ENCODE measurements around the gene ADGRL2. TPM values are rescaled to one million over a fixed set of nuclear protein-coding genes. Genes with fewer than 3 reads are reported as not detected.

The ADGRL2 gene
- total RNA-seq, 1 experiment from 2014 or later, result 25.3 TPM

DNA sequence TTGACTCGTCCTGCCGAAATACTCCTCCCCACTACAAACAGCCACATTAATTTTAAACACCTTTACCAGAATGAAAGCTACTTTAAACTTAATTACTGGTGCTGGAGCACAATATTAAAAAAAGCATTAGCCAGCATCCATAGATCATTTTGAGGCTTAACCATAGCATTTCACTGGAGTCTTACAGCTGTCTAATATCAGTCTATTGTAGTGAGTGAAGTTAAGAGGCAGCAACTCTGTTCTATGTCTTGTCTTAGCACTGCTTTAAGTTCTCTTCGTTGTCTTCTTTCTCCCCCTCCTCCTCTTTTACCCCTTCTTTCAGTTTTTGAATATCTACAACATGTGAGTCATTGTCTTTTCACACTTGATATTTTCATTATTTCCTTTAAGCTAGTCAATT is 49.3 kb downstream of the ADGRL2 start:
- Histone ChIP-seq H3K36me3 (ENCODE audit: low read depth) (0 out of 2 replicates have a peak, but pooled peaks cover 5% of the 10 kb centered on the region), H3K4me2 (no peak overlapping the region), H3F3A (ENCODE audit: insufficient read depth, low read depth) (peaks cover 4% of the 10 kb centered on the region), H3K4me3 (no peak overlapping the region), H3K27me3 (ENCODE audit: insufficient read depth, low read depth) (no peaks in the 10 kb centered on the region), H3K9me2 (ENCODE audit: insufficient read depth) (no peaks in the 10 kb centered on the region), H3K79me2 (ENCODE audit: low read depth) (no peaks in the 10 kb centered on the region), H3K4me1 (replicated peaks; ENCODE audit: insufficient read depth) (no peaks in the 10 kb centered on the region), H3K9me3 (ENCODE audit: insufficient read depth, low read depth) (no peaks in the 10 kb centered on the region), H4K20me1 (ENCODE audit: insufficient read depth) (no peaks in the 10 kb centered on the region), H3K27ac (no peak overlapping the region), H2AFZ (no peak overlapping the region)
- BruUV-seq (replicated peaks), result no TSS peak
- no peak for DNase-seq
- CTCF ChIA-PET, result no interaction called here
- TF ChIP-seq, protein P1, sequence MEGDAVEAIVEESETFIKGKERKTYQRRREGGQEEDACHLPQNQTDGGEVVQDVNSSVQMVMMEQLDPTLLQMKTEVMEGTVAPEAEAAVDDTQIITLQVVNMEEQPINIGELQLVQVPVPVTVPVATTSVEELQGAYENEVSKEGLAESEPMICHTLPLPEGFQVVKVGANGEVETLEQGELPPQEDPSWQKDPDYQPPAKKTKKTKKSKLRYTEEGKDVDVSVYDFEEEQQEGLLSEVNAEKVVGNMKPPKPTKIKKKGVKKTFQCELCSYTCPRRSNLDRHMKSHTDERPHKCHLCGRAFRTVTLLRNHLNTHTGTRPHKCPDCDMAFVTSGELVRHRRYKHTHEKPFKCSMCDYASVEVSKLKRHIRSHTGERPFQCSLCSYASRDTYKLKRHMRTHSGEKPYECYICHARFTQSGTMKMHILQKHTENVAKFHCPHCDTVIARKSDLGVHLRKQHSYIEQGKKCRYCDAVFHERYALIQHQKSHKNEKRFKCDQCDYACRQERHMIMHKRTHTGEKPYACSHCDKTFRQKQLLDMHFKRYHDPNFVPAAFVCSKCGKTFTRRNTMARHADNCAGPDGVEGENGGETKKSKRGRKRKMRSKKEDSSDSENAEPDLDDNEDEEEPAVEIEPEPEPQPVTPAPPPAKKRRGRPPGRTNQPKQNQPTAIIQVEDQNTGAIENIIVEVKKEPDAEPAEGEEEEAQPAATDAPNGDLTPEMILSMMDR (conservative IDR thresholded peaks at IDR 0.05), result no peak
- TF ChIP-seq EZH2 (IDR thresholded peaks at IDR 0.05; ENCODE audit: low read depth), result no peak
- POLR2A ChIA-PET (ENCODE audit: unreplicated experiment), result no interaction called here
- intact Hi-C loops (cut with micrococcal nuclease; ENCODE audit: unreplicated experiment), result no loop called here

DNA sequence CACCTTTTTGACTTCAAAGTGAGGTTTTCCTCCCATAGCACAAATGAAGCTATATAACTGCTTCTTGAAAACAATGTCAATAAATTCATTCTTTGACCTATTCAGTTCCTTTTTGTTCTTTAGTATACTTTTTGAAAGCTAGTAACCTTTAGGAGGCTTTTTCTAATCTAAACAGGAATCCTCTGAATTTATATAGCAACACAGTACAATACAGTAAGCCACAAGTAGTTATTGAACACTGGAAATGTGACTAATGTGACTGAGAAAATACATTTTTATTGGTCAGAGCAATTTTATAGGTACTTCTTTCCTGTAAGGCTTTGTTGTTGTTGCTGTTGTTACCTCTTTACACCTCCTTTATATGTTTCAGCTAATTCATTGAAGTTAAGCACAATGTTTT is 49.8 kb downstream of the ADGRL2 start:
- TF ChIP-seq EZH2 (IDR thresholded peaks at IDR 0.05; ENCODE audit: low read depth), result no peak
- TF ChIP-seq, protein P1 (conservative IDR thresholded peaks at IDR 0.05), result no peak
- no peaks in the 10 kb centered on the region for H4K20me1 ChIP-seq (ENCODE audit: insufficient read depth)
- H3K9me2 ChIP-seq (ENCODE audit: insufficient read depth), result no peaks in the 10 kb centered on the region
- H3K4me2 ChIP-seq, result no peak overlapping the region
- peaks cover 4% of the 10 kb centered on the region for H3F3A ChIP-seq (ENCODE audit: insufficient read depth, low read depth)
- no peaks in the 10 kb centered on the region for H3K4me1 ChIP-seq (replicated peaks; ENCODE audit: insufficient read depth)
- H3K79me2 ChIP-seq (ENCODE audit: low read depth), result no peaks in the 10 kb centered on the region
- intact Hi-C loops (cut with micrococcal nuclease; ENCODE audit: unreplicated experiment), result no loop called here
- no peaks in the 10 kb centered on the region for H3K9me3 ChIP-seq (ENCODE audit: insufficient read depth, low read depth)
- DNase-seq, result no peak
- no peak overlapping the region for H2AFZ ChIP-seq
- 0 out of 2 replicates have a peak, but pooled peaks cover 5% of the 10 kb centered on the region for H3K36me3 ChIP-seq (ENCODE audit: low read depth)
- no peak overlapping the region for H3K27ac ChIP-seq
- POLR2A ChIA-PET (ENCODE audit: unreplicated experiment), result interaction anchor here (0.6 kb wide), 1 partner anchor 299 kb away, joined by 5 read pairs; no protein-coding TSS in a partner anchor
- H3K4me3 ChIP-seq, result no peak overlapping the region
- no TSS peak for BruUV-seq (replicated peaks)
- no peaks in the 10 kb centered on the region for H3K27me3 ChIP-seq (ENCODE audit: insufficient read depth, low read depth)
- CTCF ChIA-PET, result no interaction called here

DNA sequence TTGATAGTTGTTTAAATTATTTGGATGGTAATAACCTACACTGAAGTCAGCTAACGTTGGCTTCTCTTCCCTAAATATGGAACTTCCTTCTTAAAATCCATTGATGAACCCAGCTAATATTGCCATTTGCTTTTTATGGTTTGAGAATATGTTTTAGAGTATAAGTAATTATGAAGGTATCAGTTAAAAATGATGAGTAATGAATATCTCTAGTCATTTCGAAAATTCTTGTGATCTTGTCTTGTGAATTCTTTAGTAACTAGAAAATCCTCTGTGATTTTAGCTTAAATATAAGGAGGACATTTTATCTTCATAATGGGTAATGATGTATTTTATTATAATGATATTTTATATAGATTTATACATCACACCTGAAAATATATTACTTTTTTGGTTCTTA is 50.5 kb downstream of the ADGRL2 start:
- no peaks in the 10 kb centered on the region for H3K9me3 ChIP-seq (ENCODE audit: insufficient read depth, low read depth)
- no peaks in the 10 kb centered on the region for H3K9me2 ChIP-seq (ENCODE audit: insufficient read depth)
- H3F3A ChIP-seq (ENCODE audit: insufficient read depth, low read depth), result peaks cover 4% of the 10 kb centered on the region
- no peak overlapping the region for H2AFZ ChIP-seq
- H3K27ac ChIP-seq, result no peak overlapping the region
- ChIA-PET CTCF (interaction anchor here (0.9 kb wide), 1 partner anchor 9 kb away, joined by 6 read pairs; no protein-coding TSS in a partner anchor), POLR2A (ENCODE audit: unreplicated experiment) (interaction anchor here (0.6 kb wide), 1 partner anchor 300 kb away, joined by 5 read pairs; no protein-coding TSS in a partner anchor)
- no peak overlapping the region for H3K4me3 ChIP-seq
- no peak overlapping the region for H3K4me2 ChIP-seq
- H3K4me1 ChIP-seq (replicated peaks; ENCODE audit: insufficient read depth), result no peaks in the 10 kb centered on the region
- intact Hi-C loops (cut with micrococcal nuclease; ENCODE audit: unreplicated experiment), result no loop called here
- H3K36me3 ChIP-seq (ENCODE audit: low read depth), result 0 out of 2 replicates have a peak, but pooled peaks cover 5% of the 10 kb centered on the region
- no peaks in the 10 kb centered on the region for H4K20me1 ChIP-seq (ENCODE audit: insufficient read depth)
- H3K79me2 ChIP-seq (ENCODE audit: low read depth), result no peaks in the 10 kb centered on the region
- DNase-seq, result no peak
- H3K27me3 ChIP-seq (ENCODE audit: insufficient read depth, low read depth), result no peaks in the 10 kb centered on the region
- BruUV-seq (replicated peaks), result no TSS peak
- TF ChIP-seq, protein P1 (conservative IDR thresholded peaks at IDR 0.05), result no peak
- TF ChIP-seq EZH2 (IDR thresholded peaks at IDR 0.05; ENCODE audit: low read depth), result no peak
